GM12872 (cell line): ENCODE data around the gene ITPRID1.

ENCODE experiments used
- TF ChIP-seq, protein P1 (sequence below): IDR thresholded peaks from 3 replicates; pipeline ENCODE4 v1.5.1; 2011; ENCODE audit warnings: low read depth, mild to moderate bottlenecking, low read length, moderate library complexity; ENCODE audit not compliant: insufficient read depth

ITPRID1 gene

GRCh38 chr7:31687024-31687748 lies 173.3 kb downstream of the ITPRID1 start, which contains the start of gene PPP1R17:
TSS of gene PPP1R17 (plus strand) at chr7:31687215. CDS start at chr7:31692442, 5,227 bp downstream.
- TF ChIP-seq, protein P1, sequence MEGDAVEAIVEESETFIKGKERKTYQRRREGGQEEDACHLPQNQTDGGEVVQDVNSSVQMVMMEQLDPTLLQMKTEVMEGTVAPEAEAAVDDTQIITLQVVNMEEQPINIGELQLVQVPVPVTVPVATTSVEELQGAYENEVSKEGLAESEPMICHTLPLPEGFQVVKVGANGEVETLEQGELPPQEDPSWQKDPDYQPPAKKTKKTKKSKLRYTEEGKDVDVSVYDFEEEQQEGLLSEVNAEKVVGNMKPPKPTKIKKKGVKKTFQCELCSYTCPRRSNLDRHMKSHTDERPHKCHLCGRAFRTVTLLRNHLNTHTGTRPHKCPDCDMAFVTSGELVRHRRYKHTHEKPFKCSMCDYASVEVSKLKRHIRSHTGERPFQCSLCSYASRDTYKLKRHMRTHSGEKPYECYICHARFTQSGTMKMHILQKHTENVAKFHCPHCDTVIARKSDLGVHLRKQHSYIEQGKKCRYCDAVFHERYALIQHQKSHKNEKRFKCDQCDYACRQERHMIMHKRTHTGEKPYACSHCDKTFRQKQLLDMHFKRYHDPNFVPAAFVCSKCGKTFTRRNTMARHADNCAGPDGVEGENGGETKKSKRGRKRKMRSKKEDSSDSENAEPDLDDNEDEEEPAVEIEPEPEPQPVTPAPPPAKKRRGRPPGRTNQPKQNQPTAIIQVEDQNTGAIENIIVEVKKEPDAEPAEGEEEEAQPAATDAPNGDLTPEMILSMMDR = no peak

DNA sequence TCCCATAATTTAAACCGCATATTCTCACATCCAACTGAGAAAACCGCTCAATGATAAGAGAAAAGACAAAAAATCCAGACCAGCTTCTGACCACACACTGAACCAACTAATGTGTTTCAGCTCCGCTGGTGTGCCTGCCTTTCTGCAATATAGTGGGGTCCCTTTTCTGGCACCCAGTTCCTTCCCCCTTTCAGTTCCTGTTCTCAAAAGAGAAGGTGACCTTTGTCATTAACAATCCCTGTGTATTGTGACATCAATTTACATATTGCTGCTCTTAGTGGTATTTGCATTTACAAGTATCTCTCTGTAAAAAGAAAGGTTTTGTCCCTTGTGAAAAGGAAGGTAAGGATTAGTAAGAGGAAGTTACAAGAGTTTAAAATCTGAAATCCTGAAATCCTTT lies 174.5 kb downstream of the ITPRID1 start:
- TF ChIP-seq, protein P1 = no peak

GRCh38 chr7:31688996-31689395 lies 175.1 kb downstream of the ITPRID1 start:
- TF ChIP-seq, protein P1 = no peak

- TF ChIP-seq, protein P1 = no peak
These were observed 177.0 kb downstream of the ITPRID1 start for GRCh38 chr7:31690935-31691334.

DNA sequence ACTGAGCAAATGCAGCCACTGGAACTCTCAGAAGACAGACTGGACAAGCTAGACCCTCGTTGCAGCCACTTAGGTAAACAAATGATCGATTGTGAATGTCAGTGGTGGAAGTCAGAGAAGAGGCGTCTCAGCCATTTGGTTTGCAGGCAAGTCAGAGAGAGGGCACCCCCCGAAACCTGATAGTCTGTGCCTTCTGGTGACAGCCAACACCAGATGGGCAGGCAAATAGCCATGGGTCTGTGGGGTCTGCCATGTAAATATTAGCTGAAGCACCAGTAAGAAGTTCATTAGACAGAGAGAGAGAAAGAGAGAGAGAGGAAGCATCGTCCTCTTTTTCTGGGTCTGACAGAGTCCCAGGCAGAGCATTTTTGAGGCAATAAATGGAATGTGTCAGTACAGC lies 178.6 kb downstream of the ITPRID1 start:
- TF ChIP-seq, protein P1 = no peak

DNA sequence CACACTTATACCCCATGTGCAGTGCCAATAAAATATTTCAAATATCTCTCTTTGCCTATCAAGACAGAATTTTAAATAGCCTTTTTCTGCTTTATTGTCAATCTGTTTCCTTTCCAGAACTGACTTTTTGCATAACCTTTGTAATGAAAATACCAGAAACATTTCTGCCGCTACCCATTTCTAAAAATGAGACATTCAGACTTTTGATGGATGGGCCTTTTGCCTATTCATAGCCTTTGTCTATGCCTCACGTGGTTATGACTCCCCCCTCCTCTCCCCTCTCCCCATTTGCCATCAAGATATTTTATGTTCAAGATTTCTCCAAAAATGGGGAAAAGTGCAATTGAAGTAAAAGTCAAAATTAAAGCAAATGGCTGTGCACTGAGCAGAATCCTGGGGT lies 179.0 kb downstream of the ITPRID1 start:
- TF ChIP-seq, protein P1 = no peak

GRCh38 chr7:31695859-31696614 lies 182.1 kb downstream of the ITPRID1 start:
- TF ChIP-seq, protein P1 = no peak
